ENCODE measurements around the gene CNNM2. TPM values are rescaled to one million over a fixed set of nuclear protein-coding genes. Genes with fewer than 3 reads are reported as not detected.
A peak's percentile ranks its signal among the peaks of the same experiment; 100 is the strongest.

The CNNM2 gene
- total RNA-seq, 2 experiments from 2014 or later: 4.2 to 4.5 TPM

GRCh38 chr10:102900006-102900405, 18.1 kb upstream of the CNNM2 start:
- H3K27ac Mint-ChIP-seq: no peak overlapping the region
- no peaks in the 10 kb centered on the region for H3K27me3 Mint-ChIP-seq
- intact Hi-C loops (cut with DNase I, micrococcal nuclease): loop anchor here in 1 of 2 experiments (5.0 kb wide), 1 partner anchor 168 kb away; no protein-coding TSS in a partner anchor
- DNase-seq: no peak
- ChIA-PET POLR2A (no interaction called here), CTCF (interaction anchor here (0.6 to 4.5 kb wide), 4 partner anchors 64 to 869 kb away, joined by 3 to 37 read pairs (median 9); partner anchors contain the start of gene CYP17A1)
- no peak overlapping the region for H3K4me3 Mint-ChIP-seq
- no peaks in the 10 kb centered on the region for H3K9me3 Mint-ChIP-seq (ENCODE audit: low read depth)
- H3K36me3 Mint-ChIP-seq (ENCODE audit: low read depth): no peaks in the 10 kb centered on the region
- H3K4me1 Mint-ChIP-seq: no peaks in the 10 kb centered on the region
- ATAC-seq: no peak

GRCh38 chr10:102904346-102904745, 13.7 kb upstream of the CNNM2 start:
- no peak for ATAC-seq
- intact Hi-C loops (cut with DNase I, micrococcal nuclease): loop anchor here in 1 of 2 experiments (5.0 kb wide), 1 partner anchor 172 kb away; no protein-coding TSS in a partner anchor
- no peaks in the 10 kb centered on the region for H3K27me3 Mint-ChIP-seq
- H3K27ac Mint-ChIP-seq: no peak overlapping the region
- no peak for DNase-seq
- POLR2A ChIA-PET: interaction anchor here (0.7 kb wide), 1 partner anchor 210 kb away, joined by 3 read pairs; no protein-coding TSS in a partner anchor
- no peaks in the 10 kb centered on the region for H3K9me3 Mint-ChIP-seq (ENCODE audit: low read depth)
- CTCF ChIA-PET: interaction anchor here (1.1 to 2.7 kb wide), 2 partner anchors 65 to 68 kb away, joined by 3 to 12 read pairs; partner anchors contain the start of gene CYP17A1
- H3K4me1 Mint-ChIP-seq: no peaks in the 10 kb centered on the region
- H3K4me3 Mint-ChIP-seq: no peak overlapping the region
- H3K36me3 Mint-ChIP-seq (ENCODE audit: low read depth): no peaks in the 10 kb centered on the region

DNA sequence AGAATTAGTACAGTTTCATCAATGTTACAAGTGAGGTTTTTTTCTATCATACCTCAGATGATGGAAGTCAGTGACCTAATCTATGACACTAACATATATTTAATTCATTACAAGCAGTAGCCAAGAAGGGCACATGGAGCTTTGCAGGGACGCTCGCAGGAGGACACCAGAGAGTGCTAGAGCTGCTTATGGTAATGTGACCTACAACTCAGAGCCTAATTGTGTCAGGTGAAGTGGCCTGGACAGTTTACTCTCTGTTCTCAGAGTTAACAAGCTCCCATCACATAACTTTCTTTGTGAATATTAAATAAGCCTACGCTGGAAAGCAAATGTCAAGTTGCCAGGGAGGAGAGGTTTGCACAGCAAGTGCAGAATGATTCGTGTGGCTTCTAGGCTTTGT, 11.6 kb upstream of the CNNM2 start:
- ATAC-seq (no peak), DNase-seq (no peak)
- H3K4me3 Mint-ChIP-seq: no peak overlapping the region
- H3K27me3 Mint-ChIP-seq: no peaks in the 10 kb centered on the region
- ChIA-PET POLR2A (no interaction called here), CTCF (interaction anchor here (1.3 to 2.7 kb wide), 2 partner anchors 9 to 70 kb away, joined by 4 to 12 read pairs; partner anchors contain the start of gene CYP17A1)
- H3K36me3 Mint-ChIP-seq (ENCODE audit: low read depth): no peaks in the 10 kb centered on the region
- H3K4me1 Mint-ChIP-seq: no peaks in the 10 kb centered on the region
- intact Hi-C loops (cut with DNase I, micrococcal nuclease): no loop called here
- H3K9me3 Mint-ChIP-seq (ENCODE audit: low read depth): no peaks in the 10 kb centered on the region
- no peak overlapping the region for H3K27ac Mint-ChIP-seq

DNA sequence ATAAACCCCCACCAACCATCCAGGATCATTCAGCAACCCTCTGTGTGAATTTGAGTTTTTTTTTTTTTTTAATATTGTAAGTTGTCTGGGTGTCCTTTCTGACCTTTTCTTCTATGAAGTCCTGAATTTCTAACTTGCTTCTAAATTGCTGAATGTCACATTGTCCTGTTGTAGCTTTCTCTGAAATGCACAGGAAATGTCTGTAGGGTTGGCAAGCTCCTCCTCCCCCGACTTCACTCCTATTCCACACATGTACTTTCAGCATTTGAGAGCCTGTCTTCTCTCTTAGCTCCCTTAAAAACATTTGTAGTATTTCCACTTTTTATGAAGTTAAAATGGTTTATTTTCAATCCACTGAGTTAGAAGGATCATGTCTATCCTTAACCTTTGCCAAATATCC, 3.3 kb upstream of the CNNM2 start:
- intact Hi-C loops (cut with DNase I, micrococcal nuclease): loop anchor here (5.0 kb wide), 4 partner anchors 278 to 1097 kb away; partner anchors contain the start of genes NT5C2 (in 1 of the 2), OGA (in 1 of the 2) and PCGF6 (in 1 of the 2)
- peaks cover 22% of the 10 kb centered on the region for H3K4me1 Mint-ChIP-seq
- H3K27me3 Mint-ChIP-seq: peaks cover 14% of the 10 kb centered on the region
- no peak overlapping the region for H3K27ac Mint-ChIP-seq
- no peaks in the 10 kb centered on the region for H3K36me3 Mint-ChIP-seq (ENCODE audit: low read depth)
- DNase-seq (no peak), ATAC-seq (no peak)
- no peaks in the 10 kb centered on the region for H3K9me3 Mint-ChIP-seq (ENCODE audit: low read depth)
- no peak overlapping the region for H3K4me3 Mint-ChIP-seq
- POLR2A ChIA-PET: no interaction called here
- CTCF ChIA-PET: interaction anchor here (0.6 to 2.4 kb wide), 3 partner anchors 12 to 200 kb away, joined by 3 to 14 read pairs (median 4); no protein-coding TSS in a partner anchor

DNA sequence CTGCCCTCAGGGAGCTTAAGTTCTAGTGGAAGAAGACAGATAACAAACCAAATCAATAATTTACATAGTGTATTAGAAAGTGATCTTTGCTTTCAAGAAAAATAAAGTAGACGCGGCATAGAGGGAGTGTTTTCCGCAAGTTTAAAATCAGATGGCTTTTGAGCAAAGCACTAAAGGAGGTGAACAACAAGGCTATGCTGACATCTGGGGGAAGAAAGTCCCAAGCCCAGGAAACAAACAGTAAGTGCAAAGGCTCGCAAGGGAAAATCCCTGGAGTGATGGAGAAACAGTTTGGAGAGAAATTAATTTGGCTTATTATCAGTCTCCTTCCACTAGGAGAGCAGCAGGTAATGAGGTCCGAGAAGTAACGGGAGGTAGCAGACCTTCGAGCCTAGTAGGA, 1.9 kb upstream of the CNNM2 start:
- no peak for ATAC-seq
- H3K36me3 Mint-ChIP-seq (ENCODE audit: low read depth): peaks cover 3% of the 10 kb centered on the region
- intact Hi-C loops (cut with DNase I, micrococcal nuclease): loop anchor here (2.0 to 5.0 kb wide), 5 partner anchors 276 to 1099 kb away; partner anchors contain the start of genes NT5C2 (in 1 of the 2), OGA (in 1 of the 2) and PCGF6 (in 1 of the 2)
- CTCF ChIA-PET: interaction anchor here (0.8 to 2.8 kb wide), 9 partner anchors 9 to 328 kb away, joined by 3 to 26 read pairs (median 6); no protein-coding TSS in a partner anchor
- H3K27me3 Mint-ChIP-seq: peaks cover 14% of the 10 kb centered on the region
- peak overlapping the region; percentile 83 for H3K4me3 Mint-ChIP-seq
- POLR2A ChIA-PET: no interaction called here
- H3K27ac Mint-ChIP-seq: no peak overlapping the region
- peaks cover 35% of the 10 kb centered on the region for H3K4me1 Mint-ChIP-seq
- DNase-seq: no peak
- H3K9me3 Mint-ChIP-seq (ENCODE audit: low read depth): no peaks in the 10 kb centered on the region

DNA sequence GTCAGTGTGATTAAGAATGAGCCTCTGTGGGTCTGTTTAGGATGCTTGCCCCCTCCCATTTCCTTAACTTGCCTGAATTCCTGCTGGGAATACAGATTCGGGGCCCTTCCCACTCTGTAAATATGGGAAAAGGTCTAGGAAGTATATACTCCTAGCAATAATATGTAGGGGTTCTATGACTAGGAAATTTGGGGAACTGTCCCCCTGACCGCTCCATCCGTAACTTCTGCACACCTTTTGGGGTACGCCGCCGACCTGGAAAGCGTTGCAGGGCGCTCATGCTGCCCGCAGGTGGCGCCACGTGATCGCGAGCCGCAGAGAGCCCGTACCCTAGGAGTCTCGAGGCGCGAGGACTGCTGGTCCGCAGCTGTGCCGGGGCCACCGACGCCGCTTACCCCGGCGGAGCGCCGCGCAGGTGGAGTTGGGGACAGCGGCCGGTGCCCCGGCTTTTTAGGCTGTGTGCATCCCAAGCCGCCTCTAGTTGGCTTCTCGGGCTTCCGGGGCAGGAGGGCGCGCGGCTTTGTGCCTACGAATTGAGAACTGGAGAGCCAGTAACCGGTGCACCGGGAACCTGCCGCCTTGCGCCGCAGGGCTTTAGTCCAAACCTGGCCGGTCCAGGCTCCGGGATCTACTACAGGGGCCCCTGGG, 656 bp upstream of the CNNM2 start:
- no peaks in the 10 kb centered on the region for H3K9me3 Mint-ChIP-seq (ENCODE audit: low read depth)
- ChIA-PET CTCF (interaction anchor here (0.5 to 2.8 kb wide), 43 partner anchors 8 to 576 kb away, joined by 3 to 26 read pairs (median 4); partner anchors contain the start of genes NEURL1 and WBP1L), POLR2A (interaction anchor here (0.6 to 1.2 kb wide), 6 partner anchors 11 to 416 kb away, joined by 3 to 6 read pairs (median 3); no protein-coding TSS in a partner anchor)
- H3K27ac Mint-ChIP-seq: peak overlapping the region; percentile 60
- H3K4me1 Mint-ChIP-seq: peaks cover 48% of the 10 kb centered on the region
- DNase-seq: peak; percentile 91
- intact Hi-C loops (cut with DNase I, micrococcal nuclease): loop anchor here (1.0 to 5.0 kb wide), 9 partner anchors 82 to 1100 kb away; partner anchors contain the start of genes NT5C2 (in 1 of the 2), OGA (in 1 of the 2) and PCGF6 (in 1 of the 2)
- H3K27me3 Mint-ChIP-seq: peaks cover 14% of the 10 kb centered on the region
- peaks cover 3% of the 10 kb centered on the region for H3K36me3 Mint-ChIP-seq (ENCODE audit: low read depth)
- H3K4me3 Mint-ChIP-seq: peak overlapping the region; percentile 83
- peak; percentile 52 for ATAC-seq

GRCh38 chr10:102918817-102919245, 737 bp downstream of the CNNM2 start:
- no peak for ATAC-seq
- H3K4me3 Mint-ChIP-seq: peak overlapping the region; percentile 83
- intact Hi-C loops (cut with DNase I, micrococcal nuclease): loop anchor here (1.0 to 5.0 kb wide), 14 partner anchors 17 to 1102 kb away; partner anchors contain the start of genes BORCS7 (in 2 of the 2), ARL3 (in 1 of the 2), ATP5MK (in 1 of the 2) and NT5C2 (in 1 of the 2)

GRCh38 chr10:102919246-102919959, 1.3 kb downstream of the CNNM2 start:
- ATAC-seq: no peak
- Mint-ChIP-seq H3K9me3 (ENCODE audit: low read depth) (no peaks in the 10 kb centered on the region), H3K4me3 (peak overlapping the region; percentile 83), H3K36me3 (ENCODE audit: low read depth) (peaks cover 3% of the 10 kb centered on the region), H3K27ac (peak overlapping the region; percentile 60), H3K4me1 (peaks cover 63% of the 10 kb centered on the region), H3K27me3 (peaks cover 8% of the 10 kb centered on the region)
- ChIA-PET CTCF (interaction anchor here (1.3 to 2.8 kb wide), 2 partner anchors 145 to 150 kb away, joined by 3 to 26 read pairs; no protein-coding TSS in a partner anchor), POLR2A (no interaction called here)
- DNase-seq: peak; percentile 52
- intact Hi-C loops (cut with DNase I, micrococcal nuclease): loop anchor here (2.0 to 5.0 kb wide), 5 partner anchors 273 to 1102 kb away; partner anchors contain the start of genes NT5C2 (in 1 of the 2), OGA (in 1 of the 2) and PCGF6 (in 1 of the 2)

More at GRCh38 chr10:102918817-102919245, 737 bp downstream of the CNNM2 start:
- POLR2A ChIA-PET: interaction anchor here (1.2 kb wide), 1 partner anchor 134 kb away, joined by 3 read pairs; no protein-coding TSS in a partner anchor
- H3K36me3 Mint-ChIP-seq (ENCODE audit: low read depth): peaks cover 3% of the 10 kb centered on the region
- H3K4me1 Mint-ChIP-seq: peaks cover 59% of the 10 kb centered on the region
- H3K9me3 Mint-ChIP-seq (ENCODE audit: low read depth): no peaks in the 10 kb centered on the region
- H3K27ac Mint-ChIP-seq: no peak overlapping the region
- peaks cover 11% of the 10 kb centered on the region for H3K27me3 Mint-ChIP-seq
- DNase-seq: peak; percentile 63
- CTCF ChIA-PET: interaction anchor here (1.0 to 2.8 kb wide), 6 partner anchors 64 to 574 kb away, joined by 3 to 26 read pairs (median 4); partner anchors contain the start of gene NEURL1

DNA sequence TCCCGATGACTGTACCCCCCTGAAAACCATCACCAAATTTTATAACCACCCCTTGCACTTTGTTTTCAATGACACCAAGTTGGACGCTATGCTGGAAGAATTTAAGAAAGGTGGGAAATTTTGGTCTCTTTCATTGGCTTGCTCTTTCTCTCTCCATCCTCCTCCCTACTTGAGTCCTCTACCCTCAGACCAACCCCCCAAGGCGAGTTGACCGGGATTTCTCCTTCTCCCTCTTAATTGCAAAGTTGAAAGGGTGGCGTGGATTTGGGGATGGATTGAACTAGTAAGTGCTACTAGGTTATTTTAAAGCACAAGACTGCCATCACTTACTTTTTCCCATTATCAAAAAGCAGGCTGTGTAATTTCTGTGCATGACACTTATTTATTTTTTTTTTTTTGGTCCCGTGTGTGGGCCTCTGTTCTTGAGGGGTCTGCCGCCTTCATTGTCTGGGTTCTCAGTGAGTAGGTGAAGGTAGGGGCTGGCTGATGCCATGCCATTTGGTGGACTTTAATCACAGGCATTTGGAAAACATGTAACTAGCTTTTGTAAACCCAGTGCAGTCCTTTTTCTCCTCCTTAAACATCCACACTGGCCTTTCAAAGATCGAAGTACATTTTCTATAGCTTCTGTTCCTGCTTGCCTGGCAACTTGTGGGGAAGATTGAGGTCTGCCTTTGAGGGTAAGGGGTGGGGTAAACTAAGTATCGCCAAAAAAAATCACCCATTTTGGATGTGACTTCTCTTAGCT, 2.1 kb downstream of the CNNM2 start:
- Mint-ChIP-seq H3K36me3 (ENCODE audit: low read depth) (peaks cover 3% of the 10 kb centered on the region), H3K27me3 (peaks cover 6% of the 10 kb centered on the region), H3K27ac (peak overlapping the region; percentile 67), H3K4me1 (peaks cover 59% of the 10 kb centered on the region), H3K4me3 (peak overlapping the region; percentile 83), H3K9me3 (ENCODE audit: low read depth) (no peaks in the 10 kb centered on the region)
- ChIA-PET CTCF (interaction anchor here (1.3 to 1.9 kb wide), 2 partner anchors 144 to 150 kb away, joined by 3 to 8 read pairs; no protein-coding TSS in a partner anchor), POLR2A (interaction anchor here (0.5 kb wide), 1 partner anchor 17 kb away, joined by 3 read pairs; no protein-coding TSS in a partner anchor)
- intact Hi-C loops (cut with DNase I, micrococcal nuclease): loop anchor here (2.0 to 5.0 kb wide), 5 partner anchors 272 to 1103 kb away; partner anchors contain the start of genes NT5C2 (in 1 of the 2), OGA (in 1 of the 2) and PCGF6 (in 1 of the 2)
- no peak for DNase-seq
- ATAC-seq: no peak

DNA sequence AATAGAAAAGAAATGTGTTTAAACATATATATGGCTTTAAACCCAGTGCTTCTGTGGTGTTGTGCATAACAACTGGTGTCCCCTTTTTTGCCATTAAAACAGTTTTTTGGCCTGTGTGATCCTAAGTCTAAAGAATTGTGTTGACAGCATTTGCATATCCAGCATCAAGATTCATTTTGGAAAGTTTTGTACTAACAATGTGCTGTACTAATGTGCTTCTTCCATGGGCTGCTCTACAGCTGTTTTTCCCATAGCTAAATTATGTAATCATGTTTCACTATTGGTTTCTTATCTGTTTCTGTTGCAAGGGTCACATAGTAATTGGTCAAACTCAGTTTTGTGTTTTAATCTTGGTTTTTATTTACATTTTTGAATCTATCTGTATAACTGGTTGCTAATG, 5.5 kb downstream of the CNNM2 start:
- intact Hi-C loops (cut with DNase I, micrococcal nuclease): no loop called here
- no peak overlapping the region for H3K27ac Mint-ChIP-seq
- no peaks in the 10 kb centered on the region for H3K27me3 Mint-ChIP-seq
- ATAC-seq (no peak), DNase-seq (no peak)
- peaks cover 56% of the 10 kb centered on the region for H3K4me1 Mint-ChIP-seq
- ChIA-PET POLR2A (no interaction called here), CTCF (no interaction called here)
- H3K4me3 Mint-ChIP-seq: no peak overlapping the region
- H3K36me3 Mint-ChIP-seq (ENCODE audit: low read depth): peaks cover 7% of the 10 kb centered on the region
- H3K9me3 Mint-ChIP-seq (ENCODE audit: low read depth): no peaks in the 10 kb centered on the region

Data from activated CD4-positive, alpha-beta T cell treated with anti-CD3 and anti-CD28 coated beads for 36 hours (primary cell).